Psoas muscle (tissue), 8 donors: Measurements from ENCODE around the gene ITFG2. TPM values are rescaled to one million over a fixed set of nuclear protein-coding genes. Genes with fewer than 3 reads are reported as not detected.

ENCODE experiments used
- ATAC-seq, 4 donors: fragments of 200-7000 bp; cut with Tn5 transposase; one replicate each; pipeline ENCODE4 v1.9.1; 2020; ENCODE audit warnings: moderate library complexity in 3 of 4, mild to moderate bottlenecking in 2 of 4
- DNase-seq, 2 donors: peaks; one replicate each; pipeline ENCODE4 v3.0.0-alpha.2; 2020
- H3K27ac ChIP-seq: fragments of 200-600 bp; one replicate; pipeline ENCODE4 v1.8.0; 2022
- H3K27me3 ChIP-seq, 3 donors: fragments of 200-600 bp in 1 of 3; one replicate each; pipeline versions ENCODE4 v1.6.1 to v1.8.0; 2013 to 2022; ENCODE audit warnings: low read length in 2 of 3, mild to moderate bottlenecking in 2 of 3, moderate library complexity in 1 of 3; ENCODE audit not compliant: insufficient read depth in 3 of 3
- H3K36me3 ChIP-seq, 2 donors: fragments of 200-600 bp in 1 of 2; one replicate each; pipeline versions ENCODE4 v1.6.1 to v1.8.0; 2013 to 2022; ENCODE audit warnings: low read depth in 1 of 2, mild to moderate bottlenecking in 1 of 2, moderate library complexity in 1 of 2; ENCODE audit not compliant: insufficient read depth in 1 of 2
- H3K4me1 ChIP-seq: fragments of 200-600 bp; one replicate; pipeline ENCODE4 v1.8.0; 2022
- H3K4me3 ChIP-seq: fragments of 200-600 bp; one replicate; pipeline ENCODE4 v1.8.0; 2022; ENCODE audit warnings: mild to moderate bottlenecking
- H3K9me3 ChIP-seq: fragments of 200-600 bp; one replicate; pipeline ENCODE4 v1.8.0; 2022
- WGBS, 3 donors: extraction: QIAGEN DNeasy Blood & Tissue Kit; methylation state at CpG; one replicate each; pipeline versions ENCODE4 v1.1.6 to v1.1.7; 2013; 5-methylcytosine and 5-hydroxymethylcytosine counted together
- intact Hi-C, 2 donors: fragments of 100-400 bp; cut with DNase I; formaldehyde crosslinking; loops; one replicate each; pipeline versions ENCODE4 v1.11.0 to v1.14.2; 2022
- polyA plus RNA-seq, 3 donors: library from polyadenylated mRNA; stranded (reverse); fragments of 200-250 nt; gene quantifications; one replicate each; pipeline ENCODE4 v1.2.3, GENCODE V29; 2013
- total RNA-seq, 4 donors: library from RNA; stranded (reverse); fragmentation: NEBNext Ultra II Directional in 2 of 4; extraction: Animal tissue kit (Norgen Biotek cat#: 25700) in 2 of 4; gene quantifications; one replicate each; pipeline versions ENCODE4 v1.2.1 to v1.2.4, GENCODE V29; 2021 to 2023
- TF ChIP-seq, protein P1 (sequence below): fragments of 200-600 bp; IDR thresholded peaks from one replicate; pipeline ENCODE4 v1.8.0; 2022; ENCODE audit warnings: antibody characterized with exemption
- donor health status: healthy with polysubstance abuse.
- donor health status: DM: no; HTN: no; CAD: no; lungs with moderate emphysema.
- donor health status: Bipolar disorder and iron deficiency.
- donor health status: healthy.
- donor health status: DM: yes; HTN: yes; CAD: no.
- donor health status: DM: no; HTN: no; CAD: no.
- donor health status: DM: no; HTN: no; CAD: no.
- donor health status: DM: yes; HTN: yes; CAD: no.

ITFG2 gene
- total and polyA plus RNA-seq, 7 donors: 5.1 to 12.8 (median 8.8) TPM

DNA sequence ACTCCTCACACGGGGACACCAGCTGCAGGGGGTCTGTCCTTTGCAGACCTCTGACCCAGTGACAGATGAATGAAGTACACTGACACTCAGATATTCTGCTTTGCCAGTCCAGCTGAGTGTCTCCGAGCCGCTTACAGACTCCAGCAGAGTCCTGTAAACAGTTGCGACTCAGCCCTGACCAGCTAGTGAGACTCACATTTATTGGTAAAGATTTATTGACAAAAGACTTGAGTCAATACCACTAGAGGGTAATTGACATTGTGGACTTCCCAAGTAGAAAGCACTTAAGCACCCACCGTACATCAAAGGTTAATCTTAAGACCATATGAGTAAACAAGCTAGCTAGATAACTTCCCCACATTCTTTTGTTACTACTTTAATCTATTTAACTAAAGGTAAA, 27.5 kb upstream of the ITFG2 start:
- 52 to 67% (median 62%) methylated on average over 5 of the region's 5 CpGs for WGBS, 3 donors
- TF ChIP-seq, protein P1, sequence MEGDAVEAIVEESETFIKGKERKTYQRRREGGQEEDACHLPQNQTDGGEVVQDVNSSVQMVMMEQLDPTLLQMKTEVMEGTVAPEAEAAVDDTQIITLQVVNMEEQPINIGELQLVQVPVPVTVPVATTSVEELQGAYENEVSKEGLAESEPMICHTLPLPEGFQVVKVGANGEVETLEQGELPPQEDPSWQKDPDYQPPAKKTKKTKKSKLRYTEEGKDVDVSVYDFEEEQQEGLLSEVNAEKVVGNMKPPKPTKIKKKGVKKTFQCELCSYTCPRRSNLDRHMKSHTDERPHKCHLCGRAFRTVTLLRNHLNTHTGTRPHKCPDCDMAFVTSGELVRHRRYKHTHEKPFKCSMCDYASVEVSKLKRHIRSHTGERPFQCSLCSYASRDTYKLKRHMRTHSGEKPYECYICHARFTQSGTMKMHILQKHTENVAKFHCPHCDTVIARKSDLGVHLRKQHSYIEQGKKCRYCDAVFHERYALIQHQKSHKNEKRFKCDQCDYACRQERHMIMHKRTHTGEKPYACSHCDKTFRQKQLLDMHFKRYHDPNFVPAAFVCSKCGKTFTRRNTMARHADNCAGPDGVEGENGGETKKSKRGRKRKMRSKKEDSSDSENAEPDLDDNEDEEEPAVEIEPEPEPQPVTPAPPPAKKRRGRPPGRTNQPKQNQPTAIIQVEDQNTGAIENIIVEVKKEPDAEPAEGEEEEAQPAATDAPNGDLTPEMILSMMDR: no peak
- no peak for ATAC-seq
- Histone ChIP-seq H3K27ac (no peak overlapping the region), H3K4me3 (no peak overlapping the region), H3K9me3 (no peaks in the 10 kb centered on the region), H3K4me1 (no peaks in the 10 kb centered on the region), H3K36me3 (no peaks in the 10 kb centered on the region), H3K27me3 (no peaks in the 10 kb centered on the region)
- intact Hi-C loops: no loop called here
- DNase-seq: no peak

DNA sequence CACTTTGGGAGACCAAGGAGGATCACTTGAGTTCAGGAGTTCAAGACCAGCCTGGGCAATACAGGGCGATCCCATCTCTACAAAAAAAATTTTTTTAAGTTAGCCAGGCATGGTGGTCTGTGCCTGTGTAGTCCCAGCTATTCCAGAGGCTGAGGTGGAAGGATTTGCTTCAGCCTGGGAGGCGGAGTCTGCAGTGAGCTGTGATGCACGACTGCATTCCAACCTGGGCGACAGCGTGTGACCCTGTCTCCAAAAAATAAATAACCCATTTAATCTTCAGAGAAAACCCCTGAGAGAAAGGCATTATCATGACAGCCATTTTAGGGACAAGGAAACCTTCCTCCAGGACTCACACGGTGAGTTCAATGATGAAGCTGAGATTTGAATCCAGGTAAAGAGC, 21.4 kb upstream of the ITFG2 start:
- DNase-seq (no peak), ATAC-seq (no peak)
- TF ChIP-seq, protein P1: no peak
- Histone ChIP-seq H3K9me3 (no peaks in the 10 kb centered on the region), H3K4me1 (peaks cover 1% of the 10 kb centered on the region), H3K4me3 (no peak overlapping the region), H3K27me3 (no peaks in the 10 kb centered on the region), H3K36me3 (no peaks in the 10 kb centered on the region), H3K27ac (no peak overlapping the region)
- intact Hi-C loops: no loop called here
- 79 to 84% (median 79%) methylated on average over 6 of the region's 6 CpGs for WGBS, 3 donors

DNA sequence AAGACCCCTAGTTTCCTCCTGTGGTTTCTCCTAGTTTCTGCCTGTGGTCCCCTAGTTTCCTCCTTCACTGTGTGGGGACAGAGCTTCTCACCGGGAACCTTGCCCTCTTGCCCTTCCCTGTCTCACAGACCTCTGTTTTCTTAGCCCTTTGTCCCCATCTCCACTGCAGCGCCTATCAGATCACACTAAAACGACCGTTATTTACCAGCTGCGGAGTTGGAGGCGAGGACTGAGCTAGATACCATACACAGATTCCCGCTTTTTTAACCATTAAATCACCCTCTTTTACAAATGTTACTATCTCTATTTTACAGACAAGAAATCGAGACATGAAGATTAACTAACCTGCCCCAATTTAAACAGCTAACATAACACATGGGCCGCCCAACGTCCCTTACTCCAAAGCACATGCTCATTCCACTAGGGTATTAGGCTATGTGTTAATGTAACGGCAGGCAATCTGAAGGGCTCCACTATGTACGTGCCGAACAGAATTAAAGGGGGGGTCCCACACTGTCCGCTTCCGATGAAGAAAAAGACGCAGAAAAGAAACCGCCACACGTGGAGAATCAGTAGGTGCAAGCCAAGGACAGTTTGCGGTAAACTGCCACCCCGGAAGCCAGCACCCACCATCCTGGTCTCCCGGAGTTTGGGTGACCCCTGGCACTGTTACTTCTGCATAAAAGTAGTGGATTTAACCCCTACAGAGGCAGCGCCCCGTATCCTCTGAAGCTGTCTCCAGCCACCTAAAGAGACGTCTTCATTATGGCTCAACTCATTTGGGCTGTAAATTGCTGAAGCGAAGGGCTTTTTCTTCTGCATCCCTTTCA, 19.6 kb upstream of the ITFG2 start:
- H3K4me1 ChIP-seq: peaks cover 12% of the 10 kb centered on the region
- H3K27me3 ChIP-seq: no peaks in the 10 kb centered on the region
- intact Hi-C loops: no loop called here
- H3K9me3 ChIP-seq: no peaks in the 10 kb centered on the region
- TF ChIP-seq, protein P1: no peak
- H3K36me3 ChIP-seq: peaks cover 3 to 15% of the 10 kb centered on the region in 2 donors
- no peak for ATAC-seq
- no peak for DNase-seq
- no peak overlapping the region for H3K4me3 ChIP-seq
- no peak overlapping the region for H3K27ac ChIP-seq
- 78 to 81% (median 80%) methylated on average over 25 of the region's 25 CpGs for WGBS, 3 donors

DNA sequence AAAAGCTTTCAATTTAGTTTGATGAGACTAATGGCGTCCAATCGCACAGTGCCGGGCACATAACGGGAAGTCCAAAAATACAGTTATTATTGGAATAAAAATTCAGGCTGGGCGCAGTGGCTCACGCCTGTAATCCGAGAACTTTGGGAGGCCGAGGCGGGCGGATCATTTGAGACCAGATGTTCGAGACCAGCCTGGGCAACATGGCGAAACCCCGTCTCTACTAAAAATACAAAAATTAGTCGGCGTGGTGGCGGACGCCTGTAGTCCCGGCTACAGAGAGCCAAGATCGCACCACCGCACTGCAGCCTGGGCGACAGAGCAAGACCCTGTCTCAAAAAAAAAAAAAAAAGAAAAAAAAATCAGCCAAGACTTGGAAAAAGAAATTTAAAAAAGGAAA, 18.9 kb upstream of the ITFG2 start:
- 88% methylated on average over 21 of the region's 21 CpGs for WGBS, 3 donors
- ATAC-seq (no peak), DNase-seq (no peak)
- H3K4me3 ChIP-seq: no peak overlapping the region
- H3K27ac ChIP-seq: no peak overlapping the region
- intact Hi-C loops: no loop called here
- H3K9me3 ChIP-seq: no peaks in the 10 kb centered on the region
- no peaks in the 10 kb centered on the region for H3K27me3 ChIP-seq
- TF ChIP-seq, protein P1: no peak
- H3K4me1 ChIP-seq: peaks cover 12% of the 10 kb centered on the region
- H3K36me3 ChIP-seq: peaks cover 3 to 22% of the 10 kb centered on the region in 2 donors
